IPS DF 6.9 (cell line): ENCODE results near the gene LGI2.

ENCODE experiments used
- DNase-seq: peaks from one replicate; pipeline ENCODE4 v3.0.0-alpha.2; 2013; ENCODE audit warnings: low read depth, low spot score
- H3K27ac ChIP-seq: one replicate; pipeline ENCODE4 v1.5.1; 2013; ENCODE audit warnings: low read length, control low read depth
- H3K27me3 ChIP-seq: 2 replicates; pipeline ENCODE4 v1.6.1; 2013; ENCODE audit warnings: mild to moderate bottlenecking, low read length; ENCODE audit not compliant: control insufficient read depth, insufficient read depth
- H3K36me3 ChIP-seq: 2 replicates; pipeline ENCODE4 v1.6.1; 2013; ENCODE audit warnings: low read length; ENCODE audit not compliant: control insufficient read depth, insufficient read depth
- H3K4me1 ChIP-seq: 2 replicates; pipeline ENCODE4 v1.6.1; 2013; ENCODE audit warnings: low read length; ENCODE audit not compliant: control insufficient read depth, insufficient read depth
- H3K4me3 ChIP-seq: 2 replicates; pipeline ENCODE4 v1.5.1; 2013; ENCODE audit warnings: mild to moderate bottlenecking, low read length
- H3K9me3 ChIP-seq: 2 replicates; pipeline ENCODE4 v1.6.1; 2013; ENCODE audit warnings: low read length, inconsistent platforms; ENCODE audit not compliant: control insufficient read depth, insufficient read depth
- WGBS: extraction: QIAGEN DNeasy Blood & Tissue Kit; methylation state at CpG from one replicate; pipeline ENCODE4 v1.1.7; 2013; ENCODE audit warnings: mixed read lengths, missing lambda C conversion rate; ENCODE audit not compliant: insufficient read length, insufficient coverage; 5-methylcytosine and 5-hydroxymethylcytosine counted together

The LGI2 gene

GRCh38 chr4:24968992-24969391 lies 61.8 kb downstream of the LGI2 start:
- Histone ChIP-seq H3K4me3 (no peak overlapping the region), H3K9me3 (peaks cover 5% of the 10 kb centered on the region), H3K27ac (no peak overlapping the region), H3K4me1 (no peaks in the 10 kb centered on the region), H3K36me3 (no peaks in the 10 kb centered on the region), H3K27me3 (no peaks in the 10 kb centered on the region)
- WGBS, result no CpG with 5 or more reads among the region's 3 CpGs
- no peak for DNase-seq

GRCh38 chr4:24968278-24968677 lies 62.5 kb downstream of the LGI2 start:
- no peaks in the 10 kb centered on the region for H3K36me3 ChIP-seq
- WGBS, result no CpG with 5 or more reads among the region's 6 CpGs
- no peaks in the 10 kb centered on the region for H3K27me3 ChIP-seq
- H3K27ac ChIP-seq, result no peak overlapping the region
- no peak for DNase-seq
- no peak overlapping the region for H3K4me3 ChIP-seq
- H3K9me3 ChIP-seq, result peaks cover 5% of the 10 kb centered on the region
- no peaks in the 10 kb centered on the region for H3K4me1 ChIP-seq

- no peaks in the 10 kb centered on the region for H3K27me3 ChIP-seq
- H3K27ac ChIP-seq, result no peak overlapping the region
- no peaks in the 10 kb centered on the region for H3K4me1 ChIP-seq
- no peak overlapping the region for H3K4me3 ChIP-seq
- H3K36me3 ChIP-seq, result no peaks in the 10 kb centered on the region
- no CpG with 5 or more reads among the region's 4 CpGs for WGBS
- H3K9me3 ChIP-seq, result peaks cover 5% of the 10 kb centered on the region
- no peak for DNase-seq
These were observed 63.4 kb downstream of the LGI2 start for GRCh38 chr4:24967346-24967745.

GRCh38 chr4:24966076-24966475 lies 64.7 kb downstream of the LGI2 start:
- Histone ChIP-seq H3K27ac (no peak overlapping the region), H3K9me3 (peaks cover 5% of the 10 kb centered on the region), H3K4me3 (no peak overlapping the region; the same call in 1 of the 2 replicates), H3K27me3 (no peaks in the 10 kb centered on the region), H3K36me3 (no peaks in the 10 kb centered on the region), H3K4me1 (no peaks in the 10 kb centered on the region)
- no peak for DNase-seq
- WGBS, result no CpG with 5 or more reads among the region's 7 CpGs

- no peak overlapping the region for H3K27ac ChIP-seq
- DNase-seq, result peak; percentile 54
- no peak overlapping the region for H3K4me3 ChIP-seq
- WGBS, result no CpG with 5 or more reads among the region's 9 CpGs
- no peaks in the 10 kb centered on the region for H3K36me3 ChIP-seq
- H3K9me3 ChIP-seq, result peaks cover 5% of the 10 kb centered on the region
- H3K27me3 ChIP-seq, result no peaks in the 10 kb centered on the region
- H3K4me1 ChIP-seq, result no peaks in the 10 kb centered on the region
These were observed 65.1 kb downstream of the LGI2 start for GRCh38 chr4:24965627-24966026.

GRCh38 chr4:24963277-24963676 lies 67.5 kb downstream of the LGI2 start:
- Histone ChIP-seq H3K27ac (no peak overlapping the region), H3K9me3 (peaks cover 5% of the 10 kb centered on the region), H3K27me3 (no peaks in the 10 kb centered on the region), H3K4me3 (no peak overlapping the region), H3K36me3 (no peaks in the 10 kb centered on the region), H3K4me1 (no peaks in the 10 kb centered on the region)
- no CpG with 5 or more reads among the region's 2 CpGs for WGBS
- DNase-seq, result no peak

GRCh38 chr4:24957886-24958285 lies 72.9 kb downstream of the LGI2 start:
- Histone ChIP-seq H3K9me3 (no peaks in the 10 kb centered on the region), H3K27me3 (no peaks in the 10 kb centered on the region), H3K4me1 (no peaks in the 10 kb centered on the region), H3K4me3 (no peak overlapping the region), H3K36me3 (no peaks in the 10 kb centered on the region), H3K27ac (no peak overlapping the region)
- WGBS, result no CpG with 5 or more reads among the region's 2 CpGs
- no peak for DNase-seq

- H3K9me3 ChIP-seq, result no peaks in the 10 kb centered on the region
- no peak for DNase-seq
- H3K36me3 ChIP-seq, result no peaks in the 10 kb centered on the region
- no CpG with 5 or more reads among the region's 2 CpGs for WGBS
- H3K27ac ChIP-seq, result no peak overlapping the region
- H3K4me1 ChIP-seq, result no peaks in the 10 kb centered on the region
- no peaks in the 10 kb centered on the region for H3K27me3 ChIP-seq
- H3K4me3 ChIP-seq, result no peak overlapping the region
These were observed 74.0 kb downstream of the LGI2 start for GRCh38 chr4:24956763-24957162.

- Histone ChIP-seq H3K27me3 (no peaks in the 10 kb centered on the region), H3K27ac (no peak overlapping the region), H3K9me3 (no peaks in the 10 kb centered on the region), H3K4me1 (no peaks in the 10 kb centered on the region), H3K36me3 (no peaks in the 10 kb centered on the region), H3K4me3 (no peak overlapping the region)
- DNase-seq, result no peak
- no CpG with 5 or more reads among the region's 2 CpGs for WGBS
These were observed 74.7 kb downstream of the LGI2 start for GRCh38 chr4:24956091-24956490.

GRCh38 chr4:24952667-24953066 lies 78.1 kb downstream of the LGI2 start:
- no peaks in the 10 kb centered on the region for H3K4me1 ChIP-seq
- H3K4me3 ChIP-seq, result no peak overlapping the region
- no peaks in the 10 kb centered on the region for H3K27me3 ChIP-seq
- WGBS, result no CpG with 5 or more reads among the region's 4 CpGs
- H3K27ac ChIP-seq, result no peak overlapping the region
- no peaks in the 10 kb centered on the region for H3K36me3 ChIP-seq
- no peaks in the 10 kb centered on the region for H3K9me3 ChIP-seq
- no peak for DNase-seq

- DNase-seq, result no peak
- H3K9me3 ChIP-seq, result no peaks in the 10 kb centered on the region
- no peak overlapping the region for H3K4me3 ChIP-seq
- H3K36me3 ChIP-seq, result no peaks in the 10 kb centered on the region
- no peaks in the 10 kb centered on the region for H3K27me3 ChIP-seq
- H3K4me1 ChIP-seq, result no peaks in the 10 kb centered on the region
- H3K27ac ChIP-seq, result no peak overlapping the region
These were observed 80.8 kb downstream of the LGI2 start for GRCh38 chr4:24949970-24950369.
